G401 (cell line): ENCODE measurements around the gene ALK. TPM values are rescaled to one million over a fixed set of nuclear protein-coding genes. Genes with fewer than 3 reads are reported as not detected.
"Not testable (repeated sequence)": the region's sequence is repeated elsewhere in the genome, so short reads cannot be mapped to it uniquely, and the experiment has no call there.

ENCODE experiments used
- DNase-seq: peaks from one replicate; pipeline ENCODE4 v3.0.0-alpha.2; 2015; ENCODE audit warnings: low spot score
- in situ Hi-C: cut with HindIII; loops from 2 replicates; pipeline ENCODE4 v1.10.0; 2016; ENCODE audit warnings: low sequenced_read_pairs, mixed read lengths
- total RNA-seq: library from RNA; depleted of rRNA; stranded (reverse); fragments of >200 nt; shearing (Covaris generic); gene quantifications from 2 replicates; pipeline ENCODE4 v1.2.3, GENCODE V29; 2014

The ALK gene
- total RNA-seq, 1 experiment from 2014 or later = not detected

DNA sequence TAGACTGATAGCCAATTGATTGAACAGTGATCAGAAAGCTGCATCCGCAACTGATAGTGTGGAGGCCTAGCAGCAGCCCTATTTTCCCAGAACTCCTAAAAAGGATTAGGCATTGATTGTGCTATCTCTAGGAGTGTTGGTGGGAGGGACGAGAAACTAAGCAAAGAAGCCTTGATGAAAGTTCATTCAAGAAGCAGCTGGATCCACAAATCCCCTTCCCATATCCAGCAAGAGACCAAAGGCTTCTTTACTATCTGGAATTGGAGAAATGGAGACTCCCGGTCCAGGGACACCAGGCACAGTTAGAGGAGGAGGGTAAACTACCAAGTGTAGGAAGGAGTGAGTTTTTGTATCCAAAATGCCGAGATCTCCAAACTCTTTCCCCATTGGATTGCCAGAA, 151.5 kb downstream of the ALK start:
- DNase-seq = no peak
- in situ Hi-C loops = no loop called here

GRCh38 chr2:29767606-29768335, 153.6 kb downstream of the ALK start:
- in situ Hi-C loops = no loop called here
- DNase-seq = no peak

- in situ Hi-C loops = no loop called here
- DNase-seq = no peak
These were observed 155.2 kb downstream of the ALK start for GRCh38 chr2:29766191-29766590.

DNA sequence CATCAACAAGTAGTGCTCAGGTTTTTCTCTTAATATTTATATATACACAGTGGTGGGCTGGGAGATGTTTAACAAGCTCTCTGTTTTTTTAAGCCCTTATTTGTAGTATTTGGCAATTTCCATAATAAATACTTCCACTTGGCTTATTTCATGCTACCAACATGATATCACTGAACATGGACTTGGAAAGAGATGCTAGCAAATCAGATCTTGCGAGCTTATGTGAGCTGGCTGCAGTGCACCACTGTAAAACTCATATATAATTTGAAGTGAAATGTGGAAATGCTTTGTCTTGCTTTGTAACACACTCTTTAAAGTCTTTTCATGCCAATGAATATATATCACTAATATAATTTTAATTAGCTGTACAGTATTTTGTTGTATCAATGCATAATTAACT, 155.7 kb downstream of the ALK start:
- no peak for DNase-seq
- in situ Hi-C loops = no loop called here

DNA sequence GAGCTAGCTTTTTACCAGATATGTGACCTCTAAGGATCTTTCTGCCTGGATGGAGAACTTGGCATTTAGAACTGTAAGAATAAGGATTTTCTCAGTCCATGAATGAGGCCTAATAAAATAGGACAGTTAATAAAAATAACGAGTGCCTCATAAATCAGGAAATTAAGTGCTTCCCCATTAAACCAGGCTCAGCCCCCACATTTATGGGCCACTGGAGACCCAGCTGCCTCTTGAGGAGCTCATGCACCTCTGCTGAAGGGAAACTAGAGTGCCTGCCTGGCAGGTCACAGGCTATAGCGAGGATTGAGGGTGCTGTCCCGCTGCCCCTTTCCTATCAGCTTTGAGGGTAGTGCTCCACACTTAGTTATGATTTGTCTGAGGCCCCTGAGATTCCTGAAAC, 158.0 kb downstream of the ALK start:
- in situ Hi-C loops = no loop called here
- no peak for DNase-seq

GRCh38 chr2:29762239-29762638, 159.1 kb downstream of the ALK start:
- in situ Hi-C loops = no loop called here
- DNase-seq = no peak

DNA sequence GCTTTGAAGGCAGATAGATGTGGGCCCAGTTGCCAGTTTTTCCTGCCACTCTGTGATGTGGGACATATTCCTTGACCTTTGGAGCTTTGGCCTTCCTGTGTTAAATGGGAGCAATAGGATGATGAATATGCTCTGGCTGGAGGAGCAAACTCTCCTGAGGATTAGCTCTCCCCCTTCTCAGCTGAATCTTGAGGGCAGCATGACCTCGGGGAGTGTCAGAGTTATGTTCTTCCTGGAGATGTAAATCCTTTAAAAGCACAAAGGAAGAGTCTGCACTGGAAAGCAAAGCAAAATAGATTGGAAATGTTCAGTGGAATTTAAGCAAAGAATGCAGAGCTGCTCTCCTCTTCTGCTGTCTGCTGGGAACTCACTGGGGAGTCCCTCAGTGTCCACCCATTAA, 160.1 kb downstream of the ALK start:
- DNase-seq = no peak
- in situ Hi-C loops = no loop called here

GRCh38 chr2:29760008-29760407, 161.4 kb downstream of the ALK start:
- DNase-seq = no peak
- in situ Hi-C loops = no loop called here

- in situ Hi-C loops = no loop called here
- no peak for DNase-seq
These were observed 162.0 kb downstream of the ALK start for GRCh38 chr2:29759360-29759759.

DNA sequence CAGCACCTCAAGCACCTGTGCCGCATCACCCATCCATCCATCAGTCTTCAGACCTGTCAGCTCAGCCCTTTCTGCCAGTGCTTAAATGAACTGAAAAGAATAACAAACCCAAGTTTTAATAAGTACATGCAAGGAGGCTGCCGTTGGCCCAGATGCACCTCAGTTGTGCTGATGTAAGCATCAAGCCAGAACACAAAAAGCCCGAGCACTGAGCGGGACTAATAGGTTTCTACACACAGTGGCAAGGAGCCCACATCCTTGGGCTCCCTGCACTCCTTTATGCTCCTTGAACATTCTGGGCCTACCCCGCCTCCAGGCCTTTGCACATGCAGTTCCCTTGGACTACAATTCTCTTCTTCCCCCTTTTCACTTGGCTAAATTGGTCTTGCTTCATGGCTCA, 165.6 kb downstream of the ALK start:
- no peak for DNase-seq
- in situ Hi-C loops = no loop called here

GRCh38 chr2:29755233-29755632, 166.2 kb downstream of the ALK start:
- in situ Hi-C loops = no loop called here
- no peak for DNase-seq

- in situ Hi-C loops = no loop called here
- no peak for DNase-seq
These were observed 167.5 kb downstream of the ALK start for GRCh38 chr2:29753671-29754444.

DNA sequence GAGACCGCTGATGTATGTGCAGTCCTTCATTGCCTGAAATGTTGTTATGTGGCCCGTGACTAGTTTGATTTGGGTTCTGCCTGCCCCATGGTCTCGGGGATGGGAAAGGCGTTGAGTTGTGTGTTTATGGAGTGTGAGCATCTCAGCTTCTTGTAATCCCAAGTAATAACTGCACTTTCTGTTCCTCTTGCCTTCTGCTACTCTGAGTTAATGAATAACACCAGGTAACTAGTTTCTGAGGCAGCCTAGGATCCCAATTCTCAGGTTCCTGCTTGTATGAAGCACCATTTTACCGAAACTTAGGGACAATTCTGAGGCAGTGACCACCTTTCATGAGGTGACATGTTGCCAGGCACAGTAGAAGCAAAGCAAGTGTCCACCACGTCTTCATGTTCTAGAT, 170.0 kb downstream of the ALK start:
- DNase-seq = no peak
- in situ Hi-C loops = no loop called here

GRCh38 chr2:29750463-29750862, 170.9 kb downstream of the ALK start:
- DNase-seq, in situ Hi-C loops: not testable (repeated sequence)

DNA sequence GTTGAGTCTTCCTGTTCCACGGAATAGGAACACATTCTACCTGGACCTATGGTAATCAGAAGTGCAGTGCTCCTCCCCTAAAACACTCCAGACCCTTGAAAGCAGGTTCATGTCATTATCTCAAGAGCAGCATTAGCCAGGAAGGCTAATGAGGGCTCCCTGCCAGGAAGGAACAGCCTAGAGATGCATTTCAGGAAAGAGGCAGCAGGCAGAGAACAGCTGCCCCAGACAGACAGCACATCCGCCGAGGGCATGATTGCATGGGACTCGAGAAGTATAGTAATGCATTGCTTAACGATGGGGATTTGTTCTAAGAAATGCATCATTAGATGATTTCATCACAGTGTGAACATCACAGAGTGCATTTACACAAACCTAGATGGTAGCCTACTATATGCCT, 171.5 kb downstream of the ALK start:
- DNase-seq = no peak

DNA sequence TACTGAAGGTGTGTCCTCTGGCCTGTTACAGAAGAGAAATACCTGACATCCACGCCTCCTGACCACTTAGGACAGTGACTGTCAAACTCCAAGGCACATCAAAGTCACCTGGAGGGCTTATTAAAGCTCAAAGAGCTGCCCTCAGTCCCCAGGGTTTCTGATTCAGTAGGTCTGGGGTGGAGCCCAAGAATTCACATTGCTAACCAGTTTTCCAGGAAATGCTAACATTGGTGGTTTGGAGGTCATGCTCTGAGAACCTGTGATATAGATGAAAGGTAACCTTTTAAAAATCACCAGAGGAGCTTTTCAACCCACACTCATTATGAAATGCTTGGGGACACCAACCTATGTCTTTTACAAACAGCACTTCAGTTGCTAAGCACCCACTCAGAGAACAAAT, 172.3 kb downstream of the ALK start:
- DNase-seq = no peak
- in situ Hi-C loops = no loop called here

More for the DNA sequence above, 171.5 kb downstream of the ALK start:
- in situ Hi-C loops = no loop called here

DNA sequence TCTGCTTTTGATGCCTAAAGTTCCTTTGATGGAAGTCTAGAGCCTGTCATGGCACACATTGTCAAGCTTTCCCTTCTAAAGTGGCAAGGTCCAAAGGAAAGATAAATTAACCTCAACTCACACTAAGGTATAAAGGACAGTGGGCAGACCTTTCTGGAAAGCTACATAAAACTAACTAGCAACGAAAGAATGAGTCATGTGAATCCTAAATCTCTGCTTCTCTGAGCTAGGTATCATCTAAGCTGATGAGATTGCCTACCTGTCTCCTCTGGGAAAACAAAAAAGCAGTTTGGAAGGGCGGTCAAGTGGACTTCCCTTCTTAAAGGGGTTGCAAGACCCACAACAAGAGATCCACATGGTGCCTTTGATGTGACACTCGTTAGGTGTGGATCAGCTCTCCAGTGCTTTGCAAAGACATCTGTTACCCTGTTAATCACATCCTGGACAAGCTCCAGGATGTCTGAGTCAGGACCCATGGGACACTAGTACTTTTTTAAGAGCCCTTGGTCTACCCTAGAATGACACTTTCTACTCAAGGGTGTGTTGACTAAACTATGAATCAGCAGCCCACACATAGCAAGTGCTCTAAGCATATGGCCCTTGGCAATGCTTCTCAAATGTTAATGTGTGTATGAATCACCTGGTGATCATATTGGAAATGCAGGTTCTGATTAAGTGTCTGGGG, 173.5 kb downstream of the ALK start:
- DNase-seq = no peak
- in situ Hi-C loops = no loop called here

DNA sequence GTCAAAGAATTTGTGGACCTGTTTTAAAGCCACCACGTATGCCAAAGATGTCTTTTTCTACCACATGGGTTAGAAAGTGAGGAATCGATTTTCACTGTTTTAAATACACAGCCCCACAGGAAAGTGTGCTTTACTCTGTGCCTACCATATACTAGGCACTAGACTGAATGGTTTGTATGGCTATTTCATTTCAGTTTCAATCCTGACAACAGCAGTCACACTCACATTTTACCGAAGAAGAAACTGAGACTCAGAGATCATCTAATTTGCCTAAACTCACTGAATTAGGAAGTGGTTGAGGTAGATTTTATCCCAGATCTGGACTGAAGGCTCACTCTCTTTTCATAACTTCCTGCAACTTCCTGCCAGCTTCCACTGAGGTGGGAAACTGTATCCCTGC, 176.4 kb downstream of the ALK start:
- no peak for DNase-seq
- in situ Hi-C loops = no loop called here

DNA sequence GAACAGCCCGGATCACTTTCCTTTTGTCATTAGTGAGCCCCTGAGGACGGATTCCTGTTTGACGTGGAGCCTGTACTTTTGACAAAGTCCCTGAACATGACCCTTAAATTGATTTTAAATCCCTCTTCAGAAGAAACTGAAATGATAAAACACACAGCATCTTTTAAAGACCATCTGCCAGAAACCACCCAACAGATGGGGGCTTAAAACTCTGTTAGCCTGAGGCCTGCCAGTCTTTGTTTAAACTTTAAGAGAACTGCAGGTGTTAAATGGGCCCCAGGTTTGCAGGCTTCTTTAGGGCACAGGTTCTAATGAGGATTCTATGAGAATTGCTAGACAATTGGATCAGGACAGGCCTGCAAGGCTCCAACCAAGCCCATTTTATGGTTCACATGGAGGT, 177.9 kb downstream of the ALK start:
- DNase-seq = no peak
- in situ Hi-C loops = no loop called here

DNA sequence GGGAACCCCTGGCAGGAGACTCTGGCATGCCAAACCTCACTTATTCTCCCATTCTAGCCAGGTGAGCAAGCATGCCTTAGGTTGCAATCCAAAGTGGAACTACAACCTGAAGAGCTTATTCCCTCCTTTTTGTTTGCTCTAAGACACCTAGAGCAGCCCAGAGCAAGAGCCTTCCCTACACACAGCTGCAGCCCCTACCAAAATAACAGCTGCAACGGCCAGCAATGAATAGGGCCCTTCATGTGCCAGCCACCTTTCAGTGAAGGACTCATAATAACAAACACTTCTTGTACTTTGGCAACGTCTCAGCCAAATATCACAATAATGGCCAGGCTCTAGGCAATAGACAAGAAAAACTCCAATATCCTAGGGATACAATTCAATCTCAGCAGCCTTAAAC, 178.7 kb downstream of the ALK start:
- in situ Hi-C loops = no loop called here
- no peak for DNase-seq
